IPS-NIHi7 (cell line): Measurements from ENCODE around the gene NPC1L1.
"Not testable (repeated sequence)": the region's sequence is repeated elsewhere in the genome, so short reads cannot be mapped to it uniquely, and the experiment has no call there.

ENCODE experiments used
- DNase-seq: peaks from one replicate; pipeline ENCODE4 v3.0.0; 2012; ENCODE audit warnings: mixed read lengths; ENCODE audit errors: extremely low spot score

NPC1L1 gene

DNA sequence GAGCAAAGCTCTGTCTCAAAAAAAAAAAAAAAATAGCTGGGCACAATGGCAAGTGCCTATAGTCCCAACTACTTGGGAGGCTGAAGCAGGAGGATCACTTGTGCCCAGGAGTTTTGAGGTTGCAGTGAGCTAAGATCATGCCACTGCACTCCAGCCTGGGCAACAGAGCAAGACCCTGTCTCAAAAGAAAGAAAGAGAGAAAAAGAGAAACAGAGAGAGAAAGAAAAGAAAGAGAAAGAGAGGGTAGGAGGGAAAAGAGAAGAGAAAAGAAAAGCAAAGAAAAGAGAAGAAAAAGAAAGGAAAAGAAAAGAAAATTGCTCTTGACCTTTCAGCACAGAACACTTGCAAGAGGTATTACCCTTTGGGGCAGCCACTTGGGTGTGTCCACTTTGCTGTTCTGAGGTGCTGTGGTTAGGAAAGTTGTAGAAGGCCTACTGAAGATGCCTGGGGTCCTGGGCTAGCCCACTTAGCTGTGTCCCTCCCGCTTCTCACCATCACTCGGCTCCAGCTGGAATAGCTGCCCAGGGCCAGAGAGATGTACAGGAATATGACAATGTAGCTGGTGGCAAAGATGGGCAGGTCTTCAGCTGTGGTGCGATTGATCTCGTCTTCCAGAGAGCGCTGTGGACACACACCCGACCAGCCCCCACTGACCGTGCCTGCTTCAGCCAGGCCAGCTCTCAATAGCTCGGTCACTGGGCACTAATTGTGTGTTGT is 5.6 kb downstream of the NPC1L1 start:
- no peak for DNase-seq

GRCh38 chr7:44534501-44534900 is 6.6 kb downstream of the NPC1L1 start:
- DNase-seq, result peak; percentile 98

DNA sequence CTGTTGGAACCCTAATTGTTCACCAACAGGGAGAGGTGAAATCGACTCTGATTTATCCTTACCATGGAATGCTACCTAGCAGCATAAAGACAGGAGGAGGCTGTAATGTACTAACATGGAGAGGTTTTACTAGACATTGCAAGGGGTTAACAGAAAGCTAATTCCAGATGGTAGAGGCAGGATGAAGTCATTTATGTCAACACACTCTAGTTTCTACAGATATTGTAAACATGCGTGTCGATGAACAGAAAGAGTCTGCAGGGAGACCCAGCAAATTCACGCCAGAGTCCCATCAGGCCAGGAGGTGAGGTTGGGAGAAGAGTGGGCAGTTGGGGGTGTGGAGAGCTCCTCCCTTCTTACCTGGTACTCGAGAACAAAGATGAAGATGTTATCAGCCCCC is 7.0 kb downstream of the NPC1L1 start:
- DNase-seq, result no peak

- no peak for DNase-seq
Measured at GRCh38 chr7:44533301-44534055, 7.7 kb downstream of the NPC1L1 start.

DNA sequence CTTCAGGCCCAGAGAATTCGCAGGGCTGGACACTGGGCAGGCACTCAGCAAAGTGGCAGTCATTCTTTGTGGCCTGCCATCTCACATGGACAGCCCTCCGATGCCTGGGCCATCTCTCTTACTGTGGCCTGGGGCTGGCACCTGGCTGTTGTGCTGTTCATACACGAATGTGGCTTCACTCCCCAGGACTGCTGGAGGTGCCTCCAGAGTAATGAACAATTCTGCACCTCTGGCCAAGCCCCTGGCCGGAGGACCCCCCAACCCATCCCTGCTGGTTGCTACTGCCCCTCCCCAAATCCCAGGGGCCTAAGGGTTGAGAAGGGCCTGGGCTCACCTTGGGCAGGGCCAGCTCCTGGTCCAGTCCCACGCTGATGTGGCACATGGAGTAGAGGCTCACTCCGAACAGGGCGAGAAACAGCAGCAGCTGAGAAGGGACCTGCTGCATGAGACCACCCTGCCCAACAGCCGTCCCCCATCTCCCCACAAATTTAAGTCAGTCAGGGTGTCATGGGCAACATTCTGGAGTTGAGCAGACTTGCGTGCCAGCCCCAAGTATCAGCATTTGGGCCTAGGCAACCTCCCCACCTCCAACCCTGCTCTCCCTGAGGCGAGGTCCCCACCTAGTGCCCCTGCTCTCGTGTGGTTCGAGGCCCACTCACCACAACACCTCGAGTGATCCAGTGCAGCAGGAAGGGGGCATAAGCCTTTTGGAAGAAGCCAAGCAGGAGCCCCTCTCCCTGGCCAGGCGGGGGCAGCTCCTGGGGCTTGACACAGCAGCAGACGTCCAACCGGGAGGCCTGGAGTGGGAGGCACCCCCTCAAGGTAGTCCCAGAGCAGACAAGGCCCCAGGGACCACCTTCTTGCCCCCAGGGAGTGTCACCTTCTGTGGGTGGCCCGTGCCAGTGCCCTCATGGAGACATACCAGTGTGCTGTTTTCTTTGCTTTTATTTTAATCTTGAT is 9.4 kb downstream of the NPC1L1 start:
- no peak for DNase-seq

DNA sequence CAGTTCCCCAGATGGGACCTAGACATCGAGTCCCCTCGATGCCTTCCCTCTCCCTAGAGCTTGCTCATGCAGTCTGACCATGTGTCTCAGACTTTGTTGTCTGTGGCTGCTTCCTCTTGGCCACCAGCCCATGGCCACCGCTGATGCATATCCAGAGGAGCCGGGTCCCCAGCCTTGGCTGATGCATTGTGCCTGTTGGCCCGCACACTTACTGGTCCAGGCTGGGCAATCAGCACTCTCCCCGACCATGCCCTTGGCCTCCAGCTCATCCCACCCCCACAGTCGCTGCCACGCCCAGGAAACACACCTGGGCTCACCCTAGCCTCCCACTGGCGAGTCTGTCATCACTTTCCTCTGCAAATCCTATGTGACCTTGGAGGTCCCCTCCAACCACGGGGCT is 10.1 kb downstream of the NPC1L1 start:
- DNase-seq, result no peak

DNA sequence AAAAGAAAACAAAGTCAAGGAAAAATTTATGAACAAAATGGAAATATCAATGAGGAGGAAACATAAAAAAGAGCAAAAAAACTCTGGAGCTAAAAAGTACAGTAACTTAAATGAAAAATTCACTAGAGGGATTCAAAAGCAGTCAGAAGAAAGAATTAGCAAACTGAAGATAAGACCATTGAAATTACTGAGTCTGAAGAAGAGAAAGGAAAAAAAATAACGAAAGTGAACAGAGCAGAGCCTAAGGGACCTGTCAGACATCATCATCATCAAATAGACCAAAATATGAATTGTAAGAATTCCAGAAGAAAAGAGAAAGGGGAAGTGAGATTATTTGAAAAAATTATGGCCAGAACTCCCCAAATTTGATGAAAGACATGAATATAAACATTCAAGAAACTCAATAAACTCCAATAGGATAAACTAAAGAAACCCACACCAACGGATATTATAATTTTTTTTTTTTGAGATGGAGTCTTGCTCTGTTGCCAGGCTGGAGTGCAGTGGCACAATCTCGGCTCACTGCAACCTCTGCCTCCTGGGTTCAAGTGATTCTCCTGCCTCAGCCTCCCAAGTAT is 16.2 kb downstream of the NPC1L1 start:
- DNase-seq, result no peak

DNA sequence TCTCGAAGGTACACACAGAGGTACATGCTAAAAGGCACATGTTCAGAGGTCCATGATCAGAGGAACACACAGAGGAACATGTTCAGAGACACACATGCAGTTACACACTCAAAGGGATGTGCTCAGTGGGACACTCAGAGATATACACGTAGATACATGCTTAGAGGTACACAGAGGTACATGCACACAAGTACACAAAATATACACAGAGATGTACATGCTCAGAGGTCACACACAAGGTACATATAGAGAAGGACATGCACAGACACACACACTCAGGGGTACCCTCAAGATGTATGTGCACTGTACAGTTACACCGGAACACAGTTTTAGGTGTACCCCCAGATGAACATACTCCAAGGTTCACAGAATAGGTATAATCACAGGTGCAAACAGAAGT is 18.8 kb downstream of the NPC1L1 start:
- no peak for DNase-seq

DNA sequence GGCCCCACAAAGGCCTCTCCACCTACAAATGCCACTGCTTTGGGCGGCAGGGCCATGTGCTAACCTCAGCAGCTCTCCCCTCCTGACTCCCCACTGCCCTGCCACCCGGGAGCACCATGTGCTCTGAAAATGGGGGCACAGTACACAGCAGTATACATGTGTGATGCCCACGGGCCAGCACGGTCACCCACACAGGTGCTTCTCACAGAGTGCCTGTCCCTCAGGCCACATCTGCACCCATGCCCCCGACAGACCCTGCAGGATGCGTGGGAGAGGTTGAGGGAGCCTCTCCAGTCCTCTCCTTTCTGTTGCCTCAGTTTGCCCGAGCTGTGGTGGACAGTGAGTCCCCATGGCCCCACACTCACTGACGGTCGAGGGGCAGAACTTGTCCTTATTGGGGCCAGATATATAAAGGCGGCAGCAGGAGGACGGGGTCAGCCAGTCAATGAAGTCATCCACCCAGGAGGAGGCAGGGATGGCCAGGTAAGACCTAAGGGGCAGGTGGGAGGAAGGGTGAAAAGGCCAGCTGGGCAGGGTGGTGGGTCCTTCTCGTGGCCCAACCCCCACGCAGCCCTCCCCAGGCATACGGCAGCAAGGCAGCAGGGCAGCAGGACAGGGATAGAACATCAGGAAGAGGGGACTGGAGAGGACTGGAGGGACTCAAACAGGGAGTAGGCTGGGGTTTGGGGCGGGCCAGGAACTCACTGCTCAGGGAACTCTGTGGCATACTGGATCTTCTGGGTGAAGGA is 19.6 kb downstream of the NPC1L1 start:
- no peak for DNase-seq

- DNase-seq, result no peak
Measured at GRCh38 chr7:44520574-44520973, 20.6 kb downstream of the NPC1L1 start.

- DNase-seq, result no peak
Measured at GRCh38 chr7:44519546-44519945, 21.6 kb downstream of the NPC1L1 start.

DNA sequence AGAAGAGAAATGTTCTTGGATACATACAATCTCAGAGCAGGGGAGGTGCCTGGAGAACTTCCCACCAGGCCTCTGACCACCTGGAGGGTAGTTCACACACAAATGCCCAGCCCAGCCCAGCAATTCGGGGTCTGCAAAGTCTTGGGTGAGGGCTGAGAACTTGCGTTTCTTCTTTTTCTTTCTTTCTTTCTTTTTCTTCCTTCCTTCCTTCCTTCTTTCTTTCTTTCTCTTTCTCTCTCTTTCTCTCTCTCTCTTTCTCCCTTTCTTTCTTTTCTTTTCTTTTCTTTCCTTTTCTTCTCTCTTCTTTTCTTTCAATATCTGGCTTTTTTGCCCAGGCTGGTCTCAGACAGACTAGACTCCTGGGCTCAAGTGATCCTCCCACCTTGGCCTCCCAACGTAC is 22.4 kb downstream of the NPC1L1 start:
- DNase-seq, result no peak

GRCh38 chr7:44517175-44517574 is 24.0 kb downstream of the NPC1L1 start:
- DNase-seq, result no peak

DNA sequence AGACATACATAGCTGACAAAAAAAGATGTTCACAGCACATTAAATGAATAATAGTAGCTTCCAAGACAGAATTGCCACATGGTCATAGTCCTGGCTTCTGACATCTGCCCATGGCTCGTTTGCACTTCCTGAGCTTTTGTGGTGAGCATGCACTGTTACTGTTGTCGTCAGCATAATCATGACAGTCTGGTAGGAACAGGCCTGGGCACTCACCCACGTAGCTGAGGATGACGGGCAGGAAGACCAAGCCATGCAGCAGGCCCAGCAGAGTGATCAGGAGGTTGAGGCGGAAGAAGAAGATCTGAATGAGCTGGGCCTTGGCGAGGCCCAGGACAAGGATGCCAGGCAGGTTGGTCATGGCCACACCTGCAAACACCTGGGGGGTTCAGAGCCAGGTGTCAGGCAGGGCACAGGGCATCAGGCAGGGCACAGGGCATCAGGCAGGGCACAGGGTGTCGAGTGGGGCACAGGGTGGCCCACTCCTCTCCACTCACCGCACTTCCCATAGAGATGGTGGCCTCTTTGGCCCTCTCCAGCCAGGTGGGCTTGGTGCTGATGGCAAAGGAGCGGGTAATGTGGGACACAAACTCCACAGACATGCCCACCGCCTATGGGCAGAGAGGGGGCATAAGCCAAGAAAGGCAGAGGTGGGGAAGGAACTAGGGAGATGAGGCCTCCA is 25.4 kb downstream of the NPC1L1 start:
- no peak for DNase-seq

- DNase-seq, result no peak
Measured at GRCh38 chr7:44512736-44513135, 28.4 kb downstream of the NPC1L1 start.

GRCh38 chr7:44511863-44512468 is 29.2 kb downstream of the NPC1L1 start:
- DNase-seq, result no peak

DNA sequence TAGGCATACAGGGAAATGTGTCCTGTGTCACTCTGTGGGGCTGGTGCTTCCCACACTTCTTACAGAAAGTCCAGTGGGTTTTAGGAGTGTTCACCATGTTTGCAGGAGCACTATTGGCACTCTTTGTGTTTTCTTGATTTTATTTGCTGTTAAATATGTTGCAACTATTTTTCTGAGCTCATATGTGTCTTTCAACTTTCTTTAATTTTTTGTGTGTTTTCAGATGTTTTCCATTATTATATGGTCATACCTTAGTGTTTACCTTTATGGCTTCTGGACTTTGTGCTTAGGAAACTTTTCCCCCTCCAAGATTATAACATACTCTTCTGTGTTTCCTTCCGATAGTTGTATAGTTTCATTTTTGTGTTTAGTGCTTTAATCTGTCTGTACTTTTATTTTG is 29.9 kb downstream of the NPC1L1 start:
- DNase-seq, result no peak

- no peak for DNase-seq
Measured at GRCh38 chr7:44508328-44509030, 32.7 kb downstream of the NPC1L1 start.

DNA sequence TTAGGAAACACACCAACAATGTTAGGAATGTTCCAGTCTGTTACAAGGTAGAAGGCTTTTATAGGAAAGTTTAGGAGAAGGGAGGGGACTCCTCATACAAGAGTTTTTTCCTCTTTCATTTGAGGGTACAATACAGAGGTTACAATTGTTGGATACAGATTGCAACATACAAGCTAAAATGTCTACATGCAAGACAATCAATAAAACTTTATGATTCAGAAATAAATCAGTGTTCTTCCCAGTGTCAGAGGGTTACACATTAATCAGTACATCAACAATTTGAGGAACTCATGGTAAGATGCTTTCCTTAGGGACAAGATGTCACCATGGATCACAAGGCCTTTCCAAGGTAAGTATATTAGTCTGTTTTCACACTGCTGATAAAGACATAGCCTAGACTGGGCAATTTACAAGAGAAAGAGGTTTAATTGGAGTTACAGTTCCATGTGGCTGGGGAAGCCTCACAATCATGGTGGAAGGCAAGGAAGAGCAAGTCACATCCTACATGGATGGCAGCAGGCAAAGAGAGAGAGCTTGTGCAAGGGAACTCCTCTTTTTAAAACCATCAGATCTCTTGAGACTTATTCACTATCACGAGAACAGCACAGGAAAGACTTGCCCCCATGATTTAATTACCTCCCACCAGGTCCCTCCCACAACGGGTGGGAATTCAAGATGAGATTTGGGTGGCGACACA is 34.4 kb downstream of the NPC1L1 start:
- not testable (repeated sequence) for DNase-seq
